Right lobe of liver (tissue), 4 donors: ENCODE measurements around the gene NPIPA3.
"Not testable (repeated sequence)": the region's sequence is repeated elsewhere in the genome, so short reads cannot be mapped to it uniquely, and the experiment has no call there.

ENCODE experiments used
- CTCF ChIP-seq, 4 donors: fragments of 200-600 bp in 3 of 4; fragments of 450-650 bp in 1 of 4; IDR thresholded peaks; one replicate each; pipeline versions ENCODE4 v1.5.1 to v1.8.0; 2016 to 2022; ENCODE audit warnings: antibody characterized with exemption in 4 of 4, mild to moderate bottlenecking in 2 of 4
- POLR2A ChIP-seq: fragments of 450-650 bp; IDR thresholded peaks from one replicate; pipeline ENCODE4 v1.6.1; 2017; ENCODE audit warnings: antibody characterized with exemption, mild to moderate bottlenecking
- donor health status: DM: no; HTN: no; CAD: no.
- donor health status: DM: no; HTN: no; CAD: no.
- donor health status: DM: no; HTN: yes; CAD: no.

GRCh38 chr16:14702672-14703071 lies 539 bp upstream of the NPIPA3 start:
- TF ChIP-seq CTCF (IDR thresholded peaks at IDR 0.05); POLR2A: not testable (repeated sequence)
